Ishikawa (cell line): Measurements from ENCODE around the gene GRIK2.

Source experiments
- CEBPB ChIP-seq: IDR thresholded peaks from 2 replicates; pipeline ENCODE4 v1.6.1; 2012
- EGR1 ChIP-seq: IDR thresholded peaks from 2 replicates; pipeline ENCODE4 v1.6.1; 2012
- EP300 ChIP-seq: IDR thresholded peaks from 2 replicates; pipeline ENCODE4 v1.6.1; 2012; ENCODE audit warnings: borderline replicate concordance
- FOXM1 ChIP-seq: IDR thresholded peaks from 2 replicates; pipeline ENCODE4 v1.6.1; 2012; ENCODE audit warnings: low read depth, borderline replicate concordance
- MAX ChIP-seq: IDR thresholded peaks from 2 replicates; pipeline ENCODE4 v1.6.1; 2012
- RAD21 ChIP-seq: IDR thresholded peaks from 2 replicates; pipeline ENCODE4 v1.6.1; 2012; ENCODE audit warnings: low read depth
- REST ChIP-seq: IDR thresholded peaks from 2 replicates; pipeline ENCODE4 v1.6.1; 2012; ENCODE audit warnings: low read depth, mild to moderate bottlenecking
- TAF1 ChIP-seq: IDR thresholded peaks from 2 replicates; pipeline ENCODE4 v1.6.1; 2012; ENCODE audit warnings: low read depth, mild to moderate bottlenecking
- TEAD4 ChIP-seq: IDR thresholded peaks from 2 replicates; pipeline ENCODE4 v1.6.1; 2012
- USF1 ChIP-seq: IDR thresholded peaks from 2 replicates; pipeline ENCODE4 v1.6.1; 2012
- YY1 ChIP-seq: IDR thresholded peaks from 2 replicates; pipeline ENCODE4 v1.6.1; 2012; ENCODE audit warnings: low read depth

Gene GRIK2

GRCh38 chr6:101516578-101516977 is 123.1 kb downstream of the GRIK2 start:
- TF ChIP-seq FOXM1 (no peak), CEBPB (no peak), RAD21 (no peak)

GRCh38 chr6:101517632-101518031 is 124.1 kb downstream of the GRIK2 start:
- TF ChIP-seq TAF1: no peak
- TF ChIP-seq REST: no peak

GRCh38 chr6:101522254-101522653 is 128.7 kb downstream of the GRIK2 start:
- TF ChIP-seq YY1 (no peak), REST (no peak), USF1 (no peak), EP300 (no peak), FOXM1 (no peak), CEBPB (no peak)

GRCh38 chr6:101527467-101527866 is 134.0 kb downstream of the GRIK2 start:
- no peak for TF ChIP-seq MAX
- no peak for TF ChIP-seq YY1
- TF ChIP-seq CEBPB: no peak
- TF ChIP-seq TEAD4: no peak
- TF ChIP-seq TAF1: no peak
- no peak for TF ChIP-seq FOXM1
- no peak for TF ChIP-seq RAD21
- TF ChIP-seq EGR1: no peak

GRCh38 chr6:101528801-101529200 is 135.3 kb downstream of the GRIK2 start:
- TF ChIP-seq REST: no peak

- no peak for TF ChIP-seq EP300
- no peak for TF ChIP-seq FOXM1
- TF ChIP-seq TEAD4: no peak
- no peak for TF ChIP-seq USF1
- TF ChIP-seq MAX: no peak
- TF ChIP-seq TAF1: no peak
- no peak for TF ChIP-seq REST
- no peak for TF ChIP-seq YY1
- no peak for TF ChIP-seq RAD21
- TF ChIP-seq CEBPB: no peak
- TF ChIP-seq EGR1: no peak
Measured at GRCh38 chr6:101531538-101531937, 138.0 kb downstream of the GRIK2 start.
